Measurements from ENCODE around the gene HNRNPLL.

GRCh38 chr2:38546585-38546984, 56.1 kb downstream of the HNRNPLL start:
- no peak for TF ChIP-seq CTCF (IDR thresholded peaks at IDR 0.05)
- TF ChIP-seq POLR2AphosphoS5 (IDR thresholded peaks at IDR 0.05) = no peak
